GM12891 (cell line): ENCODE measurements around the gene TCF20.

Source experiments
- POLR2A ChIP-seq: IDR thresholded peaks from 2 replicates; pipeline ENCODE4 v1.6.1; 2011; ENCODE audit warnings: low read depth, low read length, control low read depth
- TAF1 ChIP-seq: IDR thresholded peaks from 2 replicates; pipeline ENCODE4 v1.6.1; 2011; ENCODE audit warnings: low read depth, low read length, control low read depth

- TF ChIP-seq TAF1 (no peak), POLR2A (no peak)
Observed at GRCh38 chr22:42282252-42282942, 11.9 kb upstream of the TCF20 start.
